GM19463 (cell line): ENCODE measurements around the gene IKZF2.
"Not testable (repeated sequence)": the region's sequence is repeated elsewhere in the genome, so short reads cannot be mapped to it uniquely, and the experiment has no call there.

Experiments
- ATAC-seq: cut with Tn5 transposase; IDR thresholded peaks from one replicate; pipeline ENCODE4 v1.9.1; 2021; ENCODE audit warnings: mild to moderate bottlenecking, moderate library complexity; ENCODE audit not compliant: unreplicated experiment

IKZF2 gene

DNA sequence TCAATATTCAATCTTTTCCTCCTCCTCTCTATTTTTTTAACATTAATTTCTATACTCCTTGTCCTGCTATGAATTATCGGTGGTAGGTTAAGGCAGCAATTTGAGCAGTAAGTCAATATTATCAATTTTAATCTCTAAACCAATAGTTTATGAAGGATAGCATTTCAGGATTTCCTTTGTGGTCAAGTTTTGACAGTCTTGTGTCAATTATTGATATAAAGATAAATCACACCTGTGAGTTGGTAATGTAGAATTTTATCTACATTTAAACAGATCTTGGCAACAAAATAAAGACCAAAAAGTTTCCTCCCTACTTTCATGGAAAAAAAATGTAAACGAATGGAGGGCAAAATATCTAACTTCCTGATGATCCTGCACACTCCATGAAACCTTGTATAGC lies 87.3 kb downstream of the IKZF2 start:
- no peak for ATAC-seq

DNA sequence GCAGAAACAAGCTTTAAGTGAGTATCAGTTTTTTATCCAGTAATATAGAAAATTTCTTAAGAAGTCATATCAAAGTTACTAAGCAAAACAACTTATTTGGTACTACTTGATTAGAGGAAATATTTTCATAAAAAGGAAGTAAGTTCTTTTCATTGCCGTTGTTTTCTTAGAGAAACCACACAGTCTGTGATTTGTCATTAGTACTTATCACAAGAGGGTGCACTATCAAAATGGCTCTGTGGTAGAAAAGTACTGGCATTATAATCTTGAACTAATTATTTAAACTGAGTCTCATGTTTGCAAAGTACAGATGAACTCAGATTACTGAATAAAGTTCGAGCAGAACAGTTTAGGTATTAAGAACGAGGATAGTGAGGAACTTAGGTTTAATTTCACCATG lies 93.4 kb downstream of the IKZF2 start:
- ATAC-seq: no peak

DNA sequence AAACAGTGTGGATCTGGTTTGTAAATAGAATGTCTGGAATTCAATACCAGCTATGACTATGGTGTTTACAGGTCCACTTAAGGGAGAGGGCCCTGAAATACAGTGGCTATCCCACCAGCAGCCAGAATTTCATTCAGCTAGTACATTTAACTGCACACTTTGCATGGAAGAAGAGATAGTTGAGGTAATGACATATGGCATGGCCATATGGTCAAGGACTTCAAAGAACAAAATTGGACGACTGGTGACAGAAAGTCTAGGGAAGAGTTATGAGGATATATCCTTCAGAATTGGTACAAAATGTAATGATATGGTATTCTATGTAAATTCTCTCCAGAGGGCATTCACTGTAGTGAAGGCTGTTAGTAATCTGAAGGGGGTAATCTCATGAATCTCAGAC lies 105.0 kb downstream of the IKZF2 start:
- no peak for ATAC-seq

DNA sequence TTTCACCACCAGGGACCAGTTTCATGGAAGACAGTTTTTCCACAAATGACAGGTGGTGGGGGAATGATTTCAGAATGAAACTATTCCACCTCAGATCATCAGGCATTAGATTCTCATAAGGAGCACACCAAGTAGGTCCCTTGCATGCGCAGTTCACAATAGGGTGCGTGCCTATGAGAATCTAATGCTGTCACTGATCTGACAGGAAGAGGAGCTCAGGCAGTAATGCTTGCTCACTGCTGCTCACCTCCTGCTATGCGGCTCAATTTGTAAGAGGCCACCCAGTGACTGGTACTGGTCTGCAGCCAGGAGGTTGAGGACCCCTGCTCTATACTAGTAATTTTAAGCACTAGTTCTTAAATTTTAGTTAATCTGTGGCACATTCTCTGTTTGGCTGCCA lies 107.8 kb downstream of the IKZF2 start:
- ATAC-seq: no peak

DNA sequence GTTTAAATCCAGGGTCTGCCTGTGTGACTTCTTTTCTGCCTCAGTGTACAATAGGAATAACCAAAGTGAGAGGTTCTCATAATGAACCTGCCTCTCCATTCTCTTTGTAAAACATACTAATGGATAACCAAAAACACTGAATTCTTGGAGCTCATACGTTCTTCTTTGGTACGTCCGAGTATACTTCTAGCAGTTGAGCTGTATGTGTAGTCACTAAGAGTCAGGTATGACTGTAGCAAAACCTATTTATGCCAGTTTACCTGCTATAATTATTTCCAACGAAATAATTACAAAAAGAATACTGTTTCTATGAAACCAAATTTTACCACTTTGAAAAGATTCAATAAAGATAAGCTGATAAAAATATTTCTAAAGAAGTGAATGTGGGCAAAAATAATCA lies 109.2 kb downstream of the IKZF2 start:
- ATAC-seq: no peak

DNA sequence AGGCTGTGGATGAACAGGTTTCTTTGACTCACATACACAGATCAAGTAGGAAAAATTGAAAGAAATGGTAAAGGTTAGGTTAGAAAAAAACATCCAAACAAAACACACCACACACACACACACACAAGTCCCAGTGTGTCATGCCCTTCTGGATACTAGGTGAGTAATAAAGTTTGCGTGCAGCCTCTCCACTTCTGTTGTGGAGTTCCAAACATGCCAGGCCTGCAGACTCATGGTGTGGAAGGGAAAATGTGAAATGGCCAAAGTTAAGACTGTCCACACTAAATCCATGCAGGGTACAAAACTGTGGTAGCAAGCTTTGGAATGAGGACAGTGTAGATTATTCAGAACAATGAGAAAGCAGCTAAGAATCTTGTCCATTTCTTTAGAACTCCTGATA lies 114.6 kb downstream of the IKZF2 start:
- no peak for ATAC-seq

DNA sequence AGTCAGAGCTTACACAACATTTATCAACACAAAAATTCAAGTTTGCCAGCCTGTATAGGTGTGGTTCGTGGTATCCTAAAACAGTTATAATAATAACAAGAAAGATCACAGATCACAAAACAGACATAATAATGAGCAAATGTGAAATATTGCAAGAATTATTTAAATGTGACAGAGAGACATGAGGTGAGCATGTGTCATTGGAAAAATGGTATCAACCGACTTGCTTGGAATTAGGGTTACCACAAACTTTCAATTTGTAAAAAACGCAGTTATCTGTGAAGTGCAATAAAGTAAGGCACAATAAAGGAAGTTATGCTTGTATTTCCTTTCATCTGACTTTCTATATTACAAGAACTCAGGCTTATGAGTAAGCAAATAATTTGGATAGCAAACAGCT lies 116.8 kb downstream of the IKZF2 start:
- ATAC-seq: no peak

DNA sequence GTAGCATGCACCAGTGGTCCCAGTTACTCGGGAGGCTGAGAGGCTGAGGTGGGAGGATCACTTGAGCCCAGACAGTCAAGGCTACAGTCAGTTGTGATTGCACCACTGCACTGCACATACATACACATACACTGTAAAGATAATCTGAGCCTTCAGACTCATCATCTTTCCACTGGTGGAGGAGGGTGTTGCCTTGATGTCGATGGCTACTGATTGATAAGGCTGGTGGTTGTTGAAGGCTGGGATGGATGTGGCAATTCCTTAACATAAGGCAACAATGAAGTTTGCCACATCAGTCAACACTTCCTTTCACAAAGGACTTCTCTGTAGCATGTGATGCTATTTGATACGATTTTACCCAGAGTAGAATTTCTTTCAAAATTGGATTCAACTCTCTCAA lies 118.8 kb downstream of the IKZF2 start:
- no peak for ATAC-seq

DNA sequence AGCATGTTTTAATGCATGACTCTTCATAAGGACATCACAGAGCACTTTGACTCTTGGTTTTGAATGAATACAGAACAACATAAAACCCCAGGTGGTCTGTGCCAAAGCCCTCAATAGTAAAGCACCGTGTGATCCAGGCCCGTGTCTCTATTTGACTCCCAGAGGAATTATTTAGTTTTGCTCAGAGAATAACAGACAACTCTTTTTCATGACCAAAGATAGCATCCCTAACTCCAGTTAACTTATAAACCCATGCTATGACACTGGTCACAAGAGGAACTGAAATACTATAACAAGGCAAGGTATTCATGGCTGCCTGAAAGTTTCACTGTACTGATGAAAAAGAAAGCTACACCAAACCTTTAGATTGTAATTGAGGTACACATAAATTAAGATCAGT lies 128.4 kb downstream of the IKZF2 start:
- ATAC-seq: peak; percentile 58

DNA sequence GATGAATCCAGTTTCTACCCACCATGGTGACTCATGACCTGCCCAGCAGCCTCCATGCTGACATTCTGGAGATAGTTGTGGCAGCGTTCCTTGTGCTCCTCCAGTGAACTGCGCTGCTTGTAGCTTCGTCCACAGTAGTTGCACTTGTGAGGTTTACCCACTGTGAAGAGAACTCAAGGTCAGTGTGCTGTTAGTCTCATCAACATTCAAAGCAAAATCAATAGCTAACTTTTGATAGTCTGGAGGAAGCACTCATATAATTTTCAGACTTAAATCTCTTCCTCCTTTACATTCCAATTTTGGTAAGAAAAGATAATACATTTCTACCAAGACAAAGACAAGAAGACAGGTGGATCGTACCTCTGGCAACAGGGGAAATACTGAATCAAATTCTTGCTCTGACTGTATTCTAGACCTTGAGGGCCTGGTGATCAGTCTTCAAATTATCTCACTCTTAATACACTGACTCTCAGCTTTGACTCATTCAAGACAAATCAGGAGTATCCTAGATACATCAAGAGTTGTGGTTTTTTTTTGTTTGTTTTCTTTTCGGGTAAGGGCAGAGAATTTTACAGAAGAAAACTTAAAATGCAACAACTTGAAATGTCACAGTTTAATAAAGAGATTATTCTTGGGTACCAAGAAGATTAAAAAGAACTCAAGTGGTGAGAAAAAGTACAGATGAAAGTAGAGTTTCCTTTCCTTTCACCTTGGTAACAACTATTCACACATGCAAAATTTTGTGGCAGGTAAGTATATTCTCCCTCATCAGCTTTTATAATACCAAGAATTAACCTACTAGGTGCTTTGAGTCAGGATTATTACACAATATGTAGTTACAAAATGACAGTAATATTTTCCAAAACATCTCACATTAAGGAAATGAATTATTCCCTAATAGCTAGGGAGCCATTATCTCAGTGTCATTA lies 129.2 kb downstream of the IKZF2 start:
- ATAC-seq: peak; percentile 77

DNA sequence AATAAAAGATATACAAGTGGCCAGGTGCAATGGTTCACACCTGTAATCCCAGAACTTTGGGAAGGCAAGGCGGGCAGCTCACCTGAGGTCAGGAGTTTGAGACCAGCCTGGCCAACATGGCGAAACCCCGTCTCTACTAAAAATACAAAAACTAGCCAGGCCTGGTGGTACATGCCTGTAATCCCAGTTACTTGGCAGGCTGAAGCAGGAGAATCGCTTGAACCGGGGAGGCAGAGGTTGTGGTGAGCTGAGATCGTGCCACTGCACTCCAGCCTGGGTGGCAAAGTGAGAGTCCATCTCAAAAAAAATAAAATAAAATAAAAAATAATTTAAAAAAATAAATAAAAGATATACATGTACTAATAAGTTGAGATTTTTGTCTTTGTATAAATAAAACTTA lies 130.5 kb downstream of the IKZF2 start:
- not testable (repeated sequence) for ATAC-seq

DNA sequence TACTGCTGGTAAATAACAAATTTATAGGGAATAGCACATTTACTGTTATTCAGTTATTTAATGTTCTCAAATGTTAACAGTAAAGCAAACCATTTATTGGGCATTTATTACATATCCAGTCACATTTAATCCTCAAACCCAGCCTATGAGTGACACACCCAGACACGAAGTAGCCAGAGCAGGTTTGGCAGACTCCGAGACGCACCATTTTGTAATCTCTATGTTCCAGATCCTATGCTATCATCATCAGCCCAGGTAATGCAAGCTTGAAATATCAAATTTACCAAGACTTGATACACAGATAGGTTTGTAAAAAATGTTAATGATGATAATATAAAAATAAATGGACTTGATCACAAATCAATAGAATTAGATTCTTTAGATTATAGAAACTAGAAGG lies 131.1 kb downstream of the IKZF2 start:
- no peak for ATAC-seq

DNA sequence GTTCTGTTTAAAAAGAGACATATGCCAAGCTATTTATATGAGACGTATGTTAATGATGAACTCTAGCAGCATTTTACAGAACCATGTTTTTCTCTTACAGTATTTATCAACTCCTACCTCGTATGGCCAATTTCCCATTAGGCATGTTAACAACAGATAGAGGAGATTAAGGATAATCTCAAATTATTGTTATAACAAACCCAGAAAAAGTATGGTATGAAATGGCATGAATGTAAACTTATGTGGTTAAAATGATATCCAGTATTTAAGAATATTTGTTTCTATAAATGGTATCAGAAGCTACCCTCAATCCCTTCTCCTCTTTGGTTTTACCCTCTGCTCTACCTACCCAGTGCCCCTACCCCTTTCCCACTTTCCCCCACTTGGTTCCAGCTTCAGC lies 132.0 kb downstream of the IKZF2 start:
- no peak for ATAC-seq

DNA sequence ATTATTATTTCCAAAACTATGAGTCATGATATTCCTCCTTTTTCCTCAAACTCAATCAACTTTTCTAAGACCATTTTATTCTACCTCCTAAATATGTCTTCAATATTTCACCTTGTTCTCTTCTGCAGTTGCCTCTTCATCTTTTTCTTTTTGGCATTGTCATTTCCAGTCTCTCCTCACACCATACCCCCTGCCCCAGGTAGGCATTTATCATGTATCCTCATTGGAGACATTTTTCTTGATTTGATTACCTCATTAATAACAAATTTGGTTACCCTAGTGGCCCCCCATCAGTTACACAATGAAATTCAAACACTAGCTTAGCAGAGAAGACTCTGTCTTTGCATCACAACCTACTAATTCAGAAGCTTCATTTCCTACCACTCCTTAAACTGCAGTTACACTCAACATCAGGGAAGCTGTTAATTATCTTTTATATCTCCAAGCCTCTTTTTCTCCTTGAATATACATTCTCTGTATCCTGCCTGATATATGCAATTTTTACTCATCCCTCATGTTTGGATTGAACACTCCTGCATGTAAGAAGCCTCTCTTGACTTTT lies 133.0 kb downstream of the IKZF2 start:
- ATAC-seq: no peak

DNA sequence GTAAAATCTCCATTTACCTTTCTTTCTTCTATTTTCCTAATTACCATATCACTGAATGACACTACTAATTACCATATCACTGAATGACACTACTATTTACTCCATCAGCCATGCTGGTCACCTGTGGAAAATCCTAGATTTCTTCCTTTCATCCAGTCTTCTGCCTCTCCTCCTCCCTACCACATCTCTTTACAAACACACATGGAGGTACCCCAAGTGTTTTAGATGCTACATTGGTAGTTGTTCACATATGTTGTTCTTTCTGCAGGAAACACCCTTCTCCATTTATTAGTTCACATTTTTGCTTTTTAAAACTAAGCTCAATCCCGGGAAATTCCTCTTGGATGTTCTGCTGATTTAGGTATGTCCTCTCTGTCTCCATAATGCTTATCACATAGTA lies 134.0 kb downstream of the IKZF2 start:
- ATAC-seq: no peak

DNA sequence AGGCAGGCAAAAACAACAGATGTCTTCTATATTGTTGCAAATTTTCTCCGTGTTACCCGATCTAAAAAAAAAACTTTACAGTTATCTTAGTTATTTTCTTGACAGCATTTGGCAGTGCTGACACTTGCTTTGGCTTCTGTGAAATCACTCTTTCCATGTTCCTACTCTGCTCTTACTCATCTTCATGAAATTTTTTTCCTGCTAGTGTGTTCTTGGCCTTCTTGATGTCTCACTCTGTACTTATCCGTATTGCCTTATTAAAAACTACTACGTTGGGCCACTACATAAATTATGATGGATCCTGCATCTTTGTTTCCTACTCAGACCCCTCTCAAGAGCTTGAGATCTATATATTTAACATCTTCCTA lies 134.4 kb downstream of the IKZF2 start:
- no peak for ATAC-seq

DNA sequence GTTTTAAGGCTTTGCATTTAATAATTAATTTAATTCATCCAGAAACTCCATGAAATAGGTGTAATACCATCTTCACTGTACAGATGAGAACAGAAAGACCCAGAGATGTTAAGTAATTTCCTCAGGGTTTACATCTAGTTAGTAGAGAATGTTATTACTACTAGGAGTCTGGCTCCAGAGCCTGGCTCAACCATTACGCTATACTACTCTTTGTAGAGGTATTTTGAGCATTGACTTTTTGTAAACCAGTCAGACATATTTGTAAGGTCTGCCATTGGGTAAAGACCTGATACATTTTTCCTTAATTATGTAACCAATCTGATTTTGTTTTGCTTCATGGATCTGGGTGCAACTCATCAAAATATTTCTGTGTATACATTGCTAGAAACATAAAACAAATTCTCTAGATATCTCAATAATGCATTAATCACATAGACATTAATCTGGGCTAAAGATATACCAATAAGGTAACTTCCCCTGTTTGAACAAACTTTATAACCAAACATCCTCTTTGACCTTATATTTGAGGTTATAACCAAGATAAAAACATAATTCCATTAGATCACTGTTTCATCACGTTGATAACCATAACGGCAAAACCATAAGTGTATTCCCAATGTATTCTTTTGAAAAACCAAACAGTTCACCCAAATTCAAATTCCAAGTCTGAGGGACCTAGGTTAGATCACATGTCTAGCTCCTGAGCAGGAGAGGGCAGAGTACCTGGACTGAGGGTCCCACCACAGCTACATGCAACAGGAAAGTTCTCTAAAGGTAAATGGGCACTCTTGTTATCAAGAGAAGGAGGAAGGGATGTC lies 135.0 kb downstream of the IKZF2 start:
- peak; percentile 20 for ATAC-seq

DNA sequence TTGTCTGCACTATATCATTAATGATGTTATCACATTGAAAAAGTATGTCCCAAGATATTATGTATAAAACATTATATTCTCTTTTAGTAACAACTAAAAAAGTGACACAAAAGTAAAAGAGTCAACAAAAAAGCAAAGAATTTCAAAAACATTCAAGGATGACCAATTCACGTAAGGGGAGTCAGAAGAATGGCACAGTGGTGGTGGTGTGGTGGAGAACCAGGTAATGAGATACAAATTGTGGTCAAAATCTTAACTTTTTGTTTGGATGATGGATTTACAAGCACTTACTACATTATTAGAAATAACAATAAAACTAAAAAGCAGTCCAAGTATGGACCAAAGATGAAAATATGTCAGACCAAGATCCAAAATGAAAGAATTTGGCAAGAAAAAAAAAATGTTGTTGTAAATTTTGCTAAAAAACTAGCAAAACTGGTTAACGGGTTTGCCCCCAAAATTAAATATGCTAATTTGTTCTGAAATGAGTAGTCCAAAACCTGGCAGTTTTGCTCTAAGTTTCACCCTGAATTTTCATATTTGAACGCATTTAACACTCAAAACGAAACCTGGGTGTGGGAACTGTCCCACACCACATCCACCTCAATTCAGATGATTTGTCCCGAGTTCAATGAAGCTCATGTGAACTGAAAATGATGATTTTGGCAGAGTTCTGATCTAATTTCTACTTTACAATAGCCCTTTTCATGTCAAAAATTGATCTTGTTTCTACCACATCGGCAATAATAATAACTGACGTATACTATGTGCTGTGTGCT lies 135.8 kb downstream of the IKZF2 start:
- peak; percentile 75 for ATAC-seq

DNA sequence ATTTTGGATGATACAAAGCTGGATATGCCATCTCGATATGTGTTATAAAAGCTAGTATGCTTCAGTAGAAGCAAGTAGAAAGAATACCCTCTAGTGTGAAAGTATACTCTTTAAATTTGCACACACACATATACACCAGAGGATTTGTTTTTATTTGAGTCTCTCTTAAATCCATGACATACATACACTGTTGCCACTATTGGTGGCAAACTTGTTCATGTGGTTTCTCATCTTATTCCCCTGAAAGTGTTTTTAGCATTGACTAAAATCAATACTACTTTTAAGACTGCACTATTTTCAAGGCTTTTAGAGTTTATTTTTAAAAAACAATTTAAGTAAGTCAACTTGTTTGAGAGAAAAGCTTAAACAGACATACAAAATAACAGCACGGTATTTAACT lies 137.4 kb downstream of the IKZF2 start:
- ATAC-seq: no peak

DNA sequence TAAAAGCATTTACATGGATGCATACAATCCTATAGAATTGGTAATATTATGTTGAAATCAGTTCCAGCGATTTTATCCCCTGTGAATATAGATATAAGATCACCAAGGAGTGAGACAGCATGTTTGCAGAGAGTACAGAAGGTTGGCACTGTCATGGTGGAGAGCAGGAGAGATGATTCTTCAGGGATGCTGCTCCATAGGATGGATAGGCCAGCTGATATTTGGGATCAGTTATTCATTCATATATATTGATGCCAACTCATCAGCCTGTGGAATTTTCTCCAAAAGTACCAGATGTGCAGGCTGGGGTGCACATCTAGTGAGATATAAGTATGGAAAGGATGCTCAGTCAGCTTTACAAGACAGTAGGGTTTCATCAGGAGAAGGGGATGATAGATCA lies 139.9 kb downstream of the IKZF2 start:
- ATAC-seq: no peak
